Mesothelial cell of epicardium (in vitro differentiated cells): ENCODE data around the gene CD46. TPM values are rescaled to one million over a fixed set of nuclear protein-coding genes. Genes with fewer than 3 reads are reported as not detected.

Experiments used
- DNase-seq, 2 experiments: peaks; one replicate each; pipeline ENCODE4 v3.0.0; 2021; ENCODE audit warnings: low spot score in 2 of 2; ENCODE audit not compliant: unreplicated experiment in 2 of 2
- H3K27ac Mint-ChIP-seq: 2 replicates; pipeline ENCODE4 v1.8.0; 2021; ENCODE audit warnings: mixed read lengths
- H3K27me3 Mint-ChIP-seq: 2 replicates; pipeline ENCODE4 v1.8.0; 2021; ENCODE audit warnings: low read depth, mixed read lengths
- H3K36me3 Mint-ChIP-seq: 2 replicates; pipeline ENCODE4 v1.8.0; 2021; ENCODE audit warnings: mixed read lengths
- H3K4me1 Mint-ChIP-seq: 2 replicates; pipeline ENCODE4 v1.8.0; 2021; ENCODE audit warnings: mixed read lengths
- H3K4me3 Mint-ChIP-seq: 2 replicates; pipeline ENCODE4 v1.8.0; 2021; ENCODE audit warnings: mild to moderate bottlenecking, moderate library complexity, mixed read lengths
- H3K9me3 Mint-ChIP-seq: 2 replicates; pipeline ENCODE4 v1.8.0; 2021; ENCODE audit warnings: mixed read lengths
- total RNA-seq: library from RNA; stranded (reverse); gene quantifications from 3 replicates; pipeline ENCODE4 v1.2.1, GENCODE V29; 2021
- TF ChIP-seq, protein P1 (sequence below): fragments of 200-600 bp; sonication (generic); IDR thresholded peaks from one replicate; pipeline ENCODE4 v1.5.0; 2021; ENCODE audit warnings: antibody characterized with exemption; ENCODE audit not compliant: unreplicated experiment

The CD46 gene
- total RNA-seq, 1 donor from 2014 or later = 223 TPM

DNA sequence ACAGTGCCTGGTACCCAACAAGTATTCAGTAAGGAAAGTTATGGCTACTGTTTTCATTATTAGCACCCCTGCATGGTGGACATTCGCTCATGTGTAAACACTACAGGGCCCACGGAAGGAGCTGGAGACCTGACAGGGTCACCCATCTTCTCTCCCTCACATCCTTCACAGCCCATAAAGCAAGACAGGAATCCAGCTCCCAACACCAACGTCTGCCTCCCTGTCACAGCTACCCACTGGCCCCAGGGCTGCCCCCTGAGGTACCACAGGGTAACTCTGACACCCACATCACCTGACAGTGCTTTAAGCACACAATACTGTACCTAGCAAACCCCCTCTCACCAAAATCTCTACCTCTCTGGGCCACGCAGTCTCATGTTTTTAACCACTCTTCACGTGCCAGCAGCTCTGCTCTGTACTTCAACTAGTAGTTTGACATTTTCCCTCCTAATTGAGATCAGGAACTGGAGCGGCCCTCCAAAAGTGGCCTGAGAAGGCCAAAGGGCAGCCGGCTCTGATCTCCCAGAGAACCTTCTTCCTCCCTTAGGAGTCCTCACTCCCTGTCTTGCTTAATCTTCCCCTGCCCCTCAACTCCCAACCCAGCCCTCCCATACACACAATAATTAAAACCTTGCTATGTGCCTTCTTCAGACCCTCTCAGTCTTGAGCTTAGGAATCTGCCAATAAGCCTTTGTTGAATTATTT is 82.3 kb downstream of the CD46 start:
- no peaks in the 10 kb centered on the region for H3K9me3 Mint-ChIP-seq
- TF ChIP-seq, protein P1, sequence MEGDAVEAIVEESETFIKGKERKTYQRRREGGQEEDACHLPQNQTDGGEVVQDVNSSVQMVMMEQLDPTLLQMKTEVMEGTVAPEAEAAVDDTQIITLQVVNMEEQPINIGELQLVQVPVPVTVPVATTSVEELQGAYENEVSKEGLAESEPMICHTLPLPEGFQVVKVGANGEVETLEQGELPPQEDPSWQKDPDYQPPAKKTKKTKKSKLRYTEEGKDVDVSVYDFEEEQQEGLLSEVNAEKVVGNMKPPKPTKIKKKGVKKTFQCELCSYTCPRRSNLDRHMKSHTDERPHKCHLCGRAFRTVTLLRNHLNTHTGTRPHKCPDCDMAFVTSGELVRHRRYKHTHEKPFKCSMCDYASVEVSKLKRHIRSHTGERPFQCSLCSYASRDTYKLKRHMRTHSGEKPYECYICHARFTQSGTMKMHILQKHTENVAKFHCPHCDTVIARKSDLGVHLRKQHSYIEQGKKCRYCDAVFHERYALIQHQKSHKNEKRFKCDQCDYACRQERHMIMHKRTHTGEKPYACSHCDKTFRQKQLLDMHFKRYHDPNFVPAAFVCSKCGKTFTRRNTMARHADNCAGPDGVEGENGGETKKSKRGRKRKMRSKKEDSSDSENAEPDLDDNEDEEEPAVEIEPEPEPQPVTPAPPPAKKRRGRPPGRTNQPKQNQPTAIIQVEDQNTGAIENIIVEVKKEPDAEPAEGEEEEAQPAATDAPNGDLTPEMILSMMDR = no peak
- H3K4me3 Mint-ChIP-seq = no peak overlapping the region
- H3K27ac Mint-ChIP-seq = no peak overlapping the region
- no peaks in the 10 kb centered on the region for H3K27me3 Mint-ChIP-seq
- no peak for DNase-seq
- H3K36me3 Mint-ChIP-seq = no peaks in the 10 kb centered on the region
- no peaks in the 10 kb centered on the region for H3K4me1 Mint-ChIP-seq

DNA sequence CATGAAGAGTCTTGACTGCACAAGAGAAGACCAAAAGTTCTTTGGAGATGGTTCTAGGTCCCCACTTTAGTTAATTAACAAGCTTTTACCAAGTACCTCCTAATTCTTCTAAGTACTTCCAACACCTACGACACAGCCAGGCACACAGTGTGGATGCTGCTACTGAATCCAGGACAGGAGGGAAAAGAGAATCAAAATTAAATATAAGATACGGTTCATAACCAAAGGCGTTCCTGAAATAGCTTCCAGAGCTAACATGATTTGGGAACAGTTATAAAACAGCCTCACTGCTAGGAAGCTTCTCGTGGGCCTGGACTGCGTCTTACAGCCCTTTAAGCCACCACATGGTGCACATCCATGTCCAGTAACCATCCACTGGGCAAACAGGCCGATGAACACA is 84.1 kb downstream of the CD46 start:
- DNase-seq = no peak
- Mint-ChIP-seq H3K4me3 (no peak overlapping the region), H3K36me3 (no peaks in the 10 kb centered on the region), H3K9me3 (no peaks in the 10 kb centered on the region), H3K27ac (no peak overlapping the region), H3K4me1 (no peaks in the 10 kb centered on the region), H3K27me3 (no peaks in the 10 kb centered on the region)
- TF ChIP-seq, protein P1 = no peak

DNA sequence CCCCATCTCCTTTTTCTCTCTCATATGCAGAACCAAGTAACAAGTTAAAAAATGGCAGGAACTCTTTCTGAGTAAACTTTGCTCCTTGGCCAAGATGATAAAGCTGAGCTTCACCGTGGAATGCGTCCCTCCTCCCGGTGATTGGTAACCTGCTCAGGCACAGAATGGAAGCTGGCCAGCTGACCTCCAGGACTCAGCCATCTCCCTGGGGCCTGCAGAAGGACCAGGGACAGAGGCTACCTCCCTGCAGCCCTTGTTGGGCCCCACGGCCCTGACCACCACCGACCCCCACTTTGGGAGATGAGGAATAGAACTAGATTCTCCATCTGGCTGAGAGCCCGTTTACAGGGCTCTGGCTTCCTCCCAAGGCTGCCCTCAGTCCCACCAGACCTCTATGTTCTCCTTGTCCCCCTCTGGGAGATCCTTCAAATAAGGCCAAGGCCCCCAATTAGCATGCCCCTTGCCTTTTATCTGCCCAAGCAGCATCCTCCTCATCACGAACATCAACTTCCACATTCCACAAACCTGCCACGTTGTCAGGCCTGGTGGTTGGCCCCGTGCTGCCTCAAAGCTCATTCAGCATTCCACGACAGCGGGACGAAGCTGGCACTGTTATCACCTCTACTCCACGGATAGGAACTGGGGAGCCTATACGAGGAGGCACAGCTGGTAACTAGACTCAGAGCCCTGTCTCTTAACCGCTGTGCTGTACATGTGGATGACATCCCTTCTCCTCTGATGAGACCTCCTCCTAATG is 84.9 kb downstream of the CD46 start:
- no peak overlapping the region for H3K27ac Mint-ChIP-seq
- DNase-seq = no peak
- H3K36me3 Mint-ChIP-seq = no peaks in the 10 kb centered on the region
- TF ChIP-seq, protein P1 = no peak
- no peaks in the 10 kb centered on the region for H3K9me3 Mint-ChIP-seq
- H3K4me3 Mint-ChIP-seq = no peak overlapping the region
- H3K4me1 Mint-ChIP-seq = no peaks in the 10 kb centered on the region
- no peaks in the 10 kb centered on the region for H3K27me3 Mint-ChIP-seq

DNA sequence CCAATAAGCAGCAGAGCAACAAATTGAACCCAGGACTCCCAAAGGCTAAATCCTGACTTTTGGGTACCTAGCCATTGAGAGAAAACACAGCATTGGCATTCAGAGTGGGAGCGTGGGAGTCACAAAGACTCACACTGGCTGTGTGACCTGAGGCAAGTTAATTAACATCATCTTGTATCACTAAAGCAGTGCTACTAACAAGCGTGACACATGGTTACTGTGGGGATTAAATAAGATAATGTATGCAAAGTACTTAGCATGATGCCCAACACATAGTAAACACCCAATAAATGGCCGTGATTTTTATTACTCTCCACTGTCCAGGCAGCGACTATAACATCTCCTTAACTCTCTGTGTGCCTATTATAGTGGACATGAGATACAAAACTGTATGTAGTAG is 85.8 kb downstream of the CD46 start:
- DNase-seq = no peak
- no peaks in the 10 kb centered on the region for H3K27me3 Mint-ChIP-seq
- no peak overlapping the region for H3K27ac Mint-ChIP-seq
- TF ChIP-seq, protein P1 = no peak
- no peaks in the 10 kb centered on the region for H3K9me3 Mint-ChIP-seq
- no peak overlapping the region for H3K4me3 Mint-ChIP-seq
- H3K36me3 Mint-ChIP-seq = no peaks in the 10 kb centered on the region
- no peaks in the 10 kb centered on the region for H3K4me1 Mint-ChIP-seq

DNA sequence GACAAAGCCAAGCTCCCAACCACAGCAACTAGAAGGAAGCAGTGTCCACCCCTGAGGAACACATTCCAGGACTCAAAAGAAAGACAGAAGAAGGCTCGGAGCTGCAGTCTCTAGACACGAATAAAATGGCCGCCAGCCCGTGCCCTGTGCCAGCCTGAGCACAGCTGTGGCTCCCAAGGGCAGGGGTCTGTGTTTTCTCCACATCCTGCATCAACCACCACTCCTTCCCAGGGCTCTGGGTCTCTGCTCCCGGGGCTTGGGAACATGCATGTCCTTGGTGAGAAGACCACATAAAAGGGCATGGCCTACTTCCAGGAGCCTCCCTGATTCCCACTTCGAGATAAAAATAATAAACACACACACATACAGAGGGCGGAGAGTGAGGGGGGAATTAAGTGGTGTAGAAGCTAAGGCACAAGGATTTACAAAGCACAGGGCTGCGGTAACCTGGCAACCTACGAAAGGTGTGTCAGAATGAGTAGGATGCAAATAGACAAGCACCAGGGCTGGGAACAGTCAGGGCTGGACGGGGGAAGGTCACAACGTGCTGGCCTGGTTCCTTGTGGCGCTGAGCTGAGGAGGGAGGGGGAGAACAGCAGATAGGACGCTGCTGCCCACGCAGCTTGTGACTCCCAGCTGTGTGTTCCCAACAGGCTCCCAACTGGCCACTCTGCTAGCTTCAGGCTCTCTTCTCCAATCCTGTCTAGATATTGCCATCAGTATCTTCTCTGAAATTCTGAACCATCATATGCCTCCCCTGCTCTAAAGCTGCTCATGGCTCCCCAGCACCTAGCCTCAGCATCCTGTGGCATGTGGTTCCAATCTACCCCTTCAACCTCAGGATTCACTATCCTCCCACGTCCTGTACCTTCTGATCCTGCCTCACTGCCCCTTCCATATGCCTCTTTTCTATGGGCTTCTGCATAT is 86.6 kb downstream of the CD46 start:
- no peak overlapping the region for H3K27ac Mint-ChIP-seq
- no peaks in the 10 kb centered on the region for H3K36me3 Mint-ChIP-seq
- TF ChIP-seq, protein P1 = no peak
- H3K4me1 Mint-ChIP-seq = no peaks in the 10 kb centered on the region
- H3K9me3 Mint-ChIP-seq = no peaks in the 10 kb centered on the region
- H3K4me3 Mint-ChIP-seq = no peak overlapping the region
- no peak for DNase-seq
- no peaks in the 10 kb centered on the region for H3K27me3 Mint-ChIP-seq
